Activated naive CD4-positive, alpha-beta T cell treated with anti-CD3 and anti-CD28 coated beads, Interleukin-2, amount 50 U/mL, for 16 hours (primary cell): ENCODE results near the gene ZNF91.
"Not testable (repeated sequence)": the region's sequence is repeated elsewhere in the genome, so short reads cannot be mapped to it uniquely, and the experiment has no call there.

Experiments
- DNase-seq: peaks from one replicate; pipeline ENCODE4 v3.0.0-alpha.2; 2020

The ZNF91 gene

DNA sequence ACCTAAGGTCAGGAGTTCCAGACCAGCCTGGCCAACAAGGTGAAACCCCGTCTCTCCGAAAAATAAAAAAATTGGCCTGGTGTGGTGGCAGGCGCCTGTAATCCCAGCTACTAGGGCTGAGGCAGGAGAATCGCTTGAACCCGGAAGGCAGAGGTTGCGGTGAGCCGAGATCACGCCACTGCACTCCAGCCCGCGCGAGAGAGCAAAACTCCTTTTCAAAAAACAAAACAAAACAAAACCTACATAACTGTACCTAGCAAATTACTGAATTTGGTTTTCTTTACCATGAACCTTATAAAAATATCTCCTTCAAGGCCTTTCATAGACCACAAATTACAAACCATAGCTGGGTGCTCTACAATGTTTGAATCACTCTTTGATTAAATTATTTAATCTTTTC is 760 bp downstream of the ZNF91 start:
- DNase-seq: peak; percentile 35

DNA sequence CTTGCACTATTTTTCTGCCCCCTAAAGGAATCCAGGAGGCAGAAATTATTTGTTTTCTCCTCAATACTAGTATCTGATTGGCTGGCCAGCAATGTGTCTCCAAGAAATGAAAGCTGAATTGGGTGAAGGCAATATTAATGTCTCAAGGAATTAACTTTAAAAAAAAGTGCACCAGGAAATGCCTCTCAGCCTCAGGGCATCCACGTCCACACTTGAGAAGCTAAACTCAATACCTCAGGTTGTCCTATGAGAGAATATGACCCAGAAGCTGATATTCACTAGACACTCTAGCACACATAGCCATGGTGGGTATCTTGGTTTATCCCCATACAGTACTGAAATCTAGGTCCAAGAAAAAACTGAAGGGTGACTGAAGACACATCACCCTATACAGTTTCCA is 2.1 kb downstream of the ZNF91 start:
- no peak for DNase-seq

DNA sequence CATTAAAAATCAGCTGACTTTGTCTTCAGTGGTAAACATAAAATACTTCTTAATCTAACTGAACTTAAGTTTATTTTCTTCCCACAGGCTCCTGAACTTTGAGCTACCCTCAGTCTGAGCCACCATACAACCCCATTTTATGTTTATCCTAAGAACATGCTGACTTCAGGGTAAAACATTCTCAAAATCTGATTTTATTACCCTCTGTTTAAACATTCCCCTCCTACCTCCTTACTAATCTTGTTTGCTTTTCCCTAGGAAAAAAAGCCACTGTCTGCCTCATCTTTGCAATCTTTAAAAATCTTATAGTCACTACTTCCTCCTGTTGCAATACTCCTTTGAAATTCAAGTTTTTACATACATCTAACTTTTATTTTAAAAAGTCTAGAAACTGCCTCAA is 4.0 kb downstream of the ZNF91 start:
- no peak for DNase-seq

- no peak for DNase-seq
Measured at GRCh38 chr19:23385404-23385803, 9.9 kb downstream of the ZNF91 start.

- no peak for DNase-seq
Measured at GRCh38 chr19:23384858-23385257, 10.4 kb downstream of the ZNF91 start.

- no peak for DNase-seq
Measured at GRCh38 chr19:23384166-23384565, 11.1 kb downstream of the ZNF91 start.

- no peak for DNase-seq
Measured at GRCh38 chr19:23382955-23383354, 12.3 kb downstream of the ZNF91 start.

- no peak for DNase-seq
Measured at GRCh38 chr19:23381114-23381513, 14.2 kb downstream of the ZNF91 start.

DNA sequence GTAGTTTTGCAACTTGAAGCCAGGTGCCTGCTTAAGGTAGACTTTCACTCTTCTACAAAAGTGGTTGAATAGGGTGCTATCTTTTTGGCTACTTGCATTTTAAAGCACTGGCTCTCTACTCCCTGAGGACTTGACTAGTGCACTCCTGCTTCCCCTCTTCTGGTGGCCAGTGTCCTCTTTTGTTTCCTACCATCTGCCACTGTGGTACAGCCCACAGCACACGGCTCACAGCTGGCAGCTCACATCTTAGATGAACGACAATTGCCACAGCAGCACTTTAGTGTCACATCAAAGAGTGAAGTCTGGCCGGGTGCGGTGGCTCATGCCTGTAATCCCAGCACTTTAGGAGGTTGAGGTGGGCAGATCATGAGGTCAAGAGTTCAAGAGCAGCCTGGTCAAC is 15.6 kb downstream of the ZNF91 start:
- not testable (repeated sequence) for DNase-seq

- no peak for DNase-seq
Measured at GRCh38 chr19:23378948-23379347, 16.3 kb downstream of the ZNF91 start.

DNA sequence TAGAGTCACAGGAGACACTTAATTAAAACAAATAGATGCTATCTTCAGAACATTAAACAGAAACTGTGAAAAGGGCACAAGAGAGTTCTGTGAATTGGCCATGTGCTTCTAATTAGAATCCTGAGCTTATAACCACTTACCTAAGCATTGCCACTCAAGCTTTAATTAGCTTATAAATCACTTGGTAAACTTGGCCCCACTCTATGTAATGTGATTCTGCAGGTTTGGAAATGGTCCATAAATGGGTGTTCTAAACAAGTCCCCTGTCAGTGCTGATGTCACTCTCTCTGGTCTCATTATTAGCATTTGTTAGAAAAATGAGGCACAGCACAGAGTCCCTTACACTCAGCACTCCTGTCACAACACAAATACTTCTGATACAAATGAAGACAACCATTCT is 18.0 kb downstream of the ZNF91 start:
- no peak for DNase-seq

DNA sequence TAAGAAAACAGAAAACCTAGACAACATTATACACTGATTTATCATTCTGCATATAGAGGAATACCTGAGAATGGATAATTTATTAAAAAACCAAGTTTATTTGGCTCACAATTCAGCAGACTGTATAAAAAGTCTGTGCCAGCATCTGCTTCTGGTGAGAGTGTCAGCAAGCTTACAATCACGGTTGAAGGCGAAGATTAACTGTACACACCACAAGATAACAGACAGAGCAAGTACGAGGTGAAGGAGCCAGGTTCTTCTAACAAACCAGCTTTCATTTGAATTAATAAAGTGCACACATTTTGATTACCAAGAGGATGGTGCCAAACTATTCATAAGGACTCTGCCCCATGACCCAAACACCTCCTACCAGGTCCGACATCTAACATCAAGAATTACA is 28.8 kb downstream of the ZNF91 start:
- DNase-seq: no peak

DNA sequence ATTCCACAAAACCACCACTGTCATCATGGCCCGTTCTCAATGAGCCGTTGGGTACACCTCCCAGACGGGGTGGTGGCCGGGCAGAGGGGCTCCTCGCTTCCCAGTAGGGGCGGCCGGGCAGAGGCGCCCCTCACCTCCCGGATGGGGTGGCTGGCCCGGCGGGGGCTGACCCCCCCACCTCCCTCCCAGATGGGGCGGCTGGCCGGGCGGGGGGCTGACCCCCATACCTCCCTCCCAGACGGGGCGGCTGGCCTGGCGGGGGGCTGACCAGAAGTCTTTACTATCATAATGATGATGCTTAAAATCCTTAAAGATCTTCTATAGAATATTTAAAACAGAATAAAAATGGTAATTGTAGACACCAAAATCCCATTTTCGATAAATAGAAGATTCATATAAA is 29.2 kb downstream of the ZNF91 start:
- DNase-seq: not testable (repeated sequence)

DNA sequence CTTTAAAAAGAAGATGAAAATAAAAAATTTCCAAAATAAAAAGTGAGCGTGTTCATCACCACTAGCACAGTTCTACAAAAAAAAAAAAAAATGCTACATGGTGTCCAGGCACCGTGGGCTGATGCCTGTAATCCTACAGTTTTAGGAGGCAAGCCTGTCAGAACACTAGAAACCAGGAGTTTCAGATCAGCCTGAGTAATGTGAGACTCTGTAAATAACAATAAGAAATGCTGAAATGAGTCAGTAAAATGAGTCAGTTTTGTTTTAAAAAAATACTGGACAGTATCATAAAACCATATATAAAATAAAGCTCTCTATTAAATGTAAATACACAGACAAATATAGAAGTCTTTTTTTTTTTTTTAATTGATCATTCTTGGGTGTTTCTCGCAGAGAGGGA is 30.0 kb downstream of the ZNF91 start:
- no peak for DNase-seq

DNA sequence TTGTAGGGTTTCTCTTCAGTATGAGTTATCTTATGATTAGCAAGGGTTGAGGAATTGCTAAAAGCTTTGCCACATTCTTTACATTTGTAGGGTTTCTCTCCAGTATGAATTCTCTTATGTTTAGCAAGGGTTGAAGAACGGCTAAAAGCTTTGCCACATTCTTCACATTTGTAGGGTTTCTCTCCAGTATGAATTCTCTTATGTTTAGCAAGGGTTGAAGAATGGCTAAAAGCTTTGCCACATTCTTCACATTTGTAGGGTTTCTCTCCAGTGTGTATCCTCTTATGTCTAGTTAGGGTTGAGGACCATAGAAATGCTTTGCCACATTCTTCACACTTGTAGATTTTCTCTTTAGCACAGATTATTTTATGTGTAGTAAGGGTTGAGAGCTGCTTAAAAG is 33.4 kb downstream of the ZNF91 start:
- DNase-seq: not testable (repeated sequence)

GRCh38 chr19:23351806-23352205 is 43.5 kb downstream of the ZNF91 start:
- no peak for DNase-seq

GRCh38 chr19:23346696-23347095 is 48.6 kb downstream of the ZNF91 start:
- DNase-seq: no peak

DNA sequence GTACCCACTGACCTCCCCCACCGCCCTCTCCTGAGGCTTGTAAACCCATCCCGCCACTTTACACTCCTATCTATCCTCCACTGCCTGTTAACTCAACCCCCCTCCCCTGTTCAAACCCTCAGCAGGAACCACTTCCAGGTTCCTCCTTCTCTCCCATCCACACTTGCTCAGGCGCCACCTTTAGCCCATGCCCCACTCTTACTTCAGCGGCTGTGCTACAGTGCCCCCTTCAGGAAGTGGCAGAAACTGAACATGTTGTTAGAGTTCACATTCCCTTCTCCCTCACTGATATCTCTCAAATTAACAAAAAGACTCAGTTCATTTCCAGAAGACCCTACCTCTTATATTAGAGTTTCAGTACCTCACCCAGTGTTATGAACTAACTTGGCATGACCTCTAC is 49.4 kb downstream of the ZNF91 start:
- no peak for DNase-seq

DNA sequence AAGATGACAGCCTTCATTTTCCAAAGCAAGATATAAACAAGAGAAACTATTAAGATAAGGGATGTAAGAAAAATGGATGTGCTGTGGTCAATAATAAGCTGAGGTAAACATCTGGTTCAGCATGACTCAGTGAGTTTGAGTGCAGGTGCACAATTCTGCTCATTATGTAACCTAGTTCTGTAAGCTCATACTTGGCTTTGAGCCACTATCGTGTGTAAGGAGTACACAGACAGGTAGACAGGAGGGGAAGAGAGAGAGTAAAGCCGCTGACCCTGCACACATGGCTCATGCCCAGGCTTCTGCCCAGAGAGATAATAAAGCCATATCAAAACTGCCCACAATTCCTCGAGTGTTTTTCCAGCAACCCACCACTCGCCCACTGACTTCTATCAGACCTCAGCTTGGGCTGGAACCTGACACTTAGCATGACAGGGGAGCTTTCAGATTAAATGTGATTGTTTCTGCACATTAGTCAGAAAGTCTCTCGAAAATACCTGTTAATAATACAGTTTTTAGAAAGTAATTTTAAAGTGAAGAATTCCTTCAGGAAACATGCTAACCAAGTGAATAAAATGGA is 51.7 kb downstream of the ZNF91 start:
- DNase-seq: no peak

DNA sequence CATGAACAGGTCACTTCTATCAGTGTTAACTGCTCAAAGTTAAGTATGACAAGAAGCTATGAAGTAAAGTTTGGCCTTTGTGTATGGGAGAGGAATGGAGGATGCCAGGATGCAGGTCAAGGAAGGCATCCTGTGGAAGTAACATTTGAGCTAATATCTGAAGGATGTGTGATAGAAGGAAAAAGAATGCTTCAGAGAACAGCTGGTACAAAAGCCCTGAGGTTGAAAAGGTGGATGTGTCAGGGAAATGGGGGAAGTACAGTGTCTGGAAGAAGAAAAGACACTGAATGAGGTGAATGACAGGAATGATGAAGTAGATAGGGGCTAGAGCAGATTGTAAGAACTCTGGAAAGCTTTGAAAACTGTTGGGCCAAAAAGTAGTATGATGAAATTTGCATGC is 67.1 kb downstream of the ZNF91 start:
- no peak for DNase-seq

- DNase-seq: no peak
Measured at GRCh38 chr19:23321953-23322549, 73.2 kb downstream of the ZNF91 start.

DNA sequence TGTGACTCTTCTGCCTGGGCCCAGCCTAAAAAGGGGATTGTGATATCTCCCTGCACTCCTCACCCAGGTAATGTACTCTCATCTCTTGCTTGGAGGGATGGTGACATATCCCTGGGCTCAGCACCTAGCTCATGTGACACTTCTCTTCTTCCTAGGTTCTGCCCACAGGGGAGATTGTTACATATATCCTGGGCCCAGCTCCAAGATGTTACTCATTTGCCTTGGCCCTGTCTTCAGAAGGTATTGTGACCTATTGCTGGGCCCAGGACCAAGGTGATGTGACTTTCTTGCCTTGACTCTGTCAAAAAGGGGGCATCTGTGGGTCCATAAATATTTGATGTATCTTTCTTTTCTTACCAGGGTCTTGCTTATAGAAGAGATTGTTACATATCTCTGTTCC is 73.9 kb downstream of the ZNF91 start:
- not testable (repeated sequence) for DNase-seq

DNA sequence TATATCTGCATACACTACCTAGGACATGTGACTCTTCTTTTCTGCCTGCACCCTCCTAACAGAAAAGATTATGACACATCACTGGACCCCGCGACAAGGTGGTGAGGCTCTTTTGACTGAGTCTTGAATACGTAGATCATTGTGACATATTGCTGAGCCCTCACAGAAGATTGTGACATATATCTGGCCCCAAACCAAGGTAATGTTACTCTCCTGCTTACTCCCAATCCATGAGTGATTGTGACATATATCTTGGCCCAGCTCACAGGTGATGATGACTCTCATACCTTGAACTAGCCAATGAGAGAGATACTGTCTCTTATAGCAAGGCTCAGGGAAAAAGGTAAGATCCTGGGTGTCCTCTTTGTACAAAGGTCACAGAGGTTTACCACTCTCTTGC is 75.7 kb downstream of the ZNF91 start:
- not testable (repeated sequence) for DNase-seq

DNA sequence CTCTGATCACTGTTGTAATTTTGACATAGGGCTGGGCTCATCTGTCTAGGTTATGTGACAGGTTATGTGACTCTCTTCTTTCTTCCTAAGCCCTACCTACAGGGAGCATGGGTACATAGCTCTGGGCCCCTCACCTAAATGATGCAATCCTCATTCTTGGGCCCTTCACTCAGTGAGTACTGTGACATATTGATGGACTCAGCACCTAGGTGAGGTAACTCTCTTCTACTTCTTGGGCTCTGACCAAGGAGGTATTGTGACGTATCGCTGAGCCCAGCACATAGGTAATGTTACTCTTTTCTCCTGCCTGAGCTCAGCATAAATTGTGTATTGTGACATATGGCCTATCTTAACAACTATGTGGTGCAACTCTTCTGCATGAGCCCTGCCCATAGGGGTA is 76.3 kb downstream of the ZNF91 start:
- not testable (repeated sequence) for DNase-seq

DNA sequence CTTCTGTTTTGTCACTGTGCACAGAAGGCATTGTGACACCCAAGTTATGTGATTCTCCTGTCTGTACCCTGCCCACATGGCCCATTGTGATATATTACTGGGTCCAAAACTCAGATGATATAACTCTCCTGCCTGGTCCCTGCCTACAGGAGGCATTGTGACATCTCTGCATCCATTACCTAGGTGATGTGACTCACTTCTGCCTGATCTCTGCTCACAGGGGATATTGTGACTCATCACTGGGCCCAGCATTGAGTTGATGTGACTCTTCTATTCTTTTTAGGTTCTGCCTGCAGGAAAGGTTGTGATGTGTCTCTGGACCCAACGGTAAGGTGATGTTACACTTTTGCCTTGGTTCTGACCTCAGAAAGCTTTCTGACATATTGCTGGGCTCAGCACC is 77.1 kb downstream of the ZNF91 start:
- DNase-seq: no peak
